ENCODE measurements around the gene PSENEN.

PSENEN gene

DNA sequence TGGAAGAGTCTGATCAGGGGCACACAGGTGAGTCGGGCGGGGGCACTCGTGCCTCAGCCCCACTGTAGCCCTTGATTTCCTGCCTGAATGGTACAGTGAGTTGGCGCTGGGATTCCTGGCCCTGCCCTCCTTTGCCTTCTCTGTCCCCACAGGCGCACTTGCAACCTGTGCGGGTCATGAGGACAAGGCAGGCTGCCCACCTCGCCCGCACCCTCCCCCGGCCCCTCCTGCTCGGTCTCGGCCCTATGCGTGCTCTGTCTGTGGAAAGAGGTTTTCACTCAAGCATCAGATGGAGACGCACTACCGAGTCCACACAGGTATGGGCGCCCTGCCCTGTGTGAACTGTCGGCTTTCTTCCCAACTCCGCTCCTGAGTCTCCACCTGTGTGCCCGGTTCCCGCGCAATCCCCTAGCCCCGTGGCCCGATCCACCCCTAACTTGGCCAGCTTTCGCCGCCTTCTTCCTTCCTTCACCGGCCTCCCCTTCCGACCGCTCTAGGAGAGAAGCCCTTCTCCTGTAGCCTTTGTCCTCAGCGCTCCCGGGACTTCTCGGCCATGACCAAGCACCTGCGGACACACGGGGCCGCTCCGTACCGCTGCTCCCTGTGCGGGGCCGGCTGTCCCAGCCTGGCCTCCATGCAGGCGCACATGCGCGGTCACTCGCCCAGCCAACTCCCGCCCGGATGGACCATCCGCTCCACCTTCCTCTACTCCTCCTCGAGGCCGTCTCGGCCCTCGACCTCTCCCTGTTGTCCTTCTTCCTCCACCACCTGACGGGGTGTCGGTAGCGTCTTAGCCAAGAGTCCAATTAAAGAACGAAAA, 29.3 kb upstream of the PSENEN start (continued):
- TF ChIP-seq, protein P1, sequence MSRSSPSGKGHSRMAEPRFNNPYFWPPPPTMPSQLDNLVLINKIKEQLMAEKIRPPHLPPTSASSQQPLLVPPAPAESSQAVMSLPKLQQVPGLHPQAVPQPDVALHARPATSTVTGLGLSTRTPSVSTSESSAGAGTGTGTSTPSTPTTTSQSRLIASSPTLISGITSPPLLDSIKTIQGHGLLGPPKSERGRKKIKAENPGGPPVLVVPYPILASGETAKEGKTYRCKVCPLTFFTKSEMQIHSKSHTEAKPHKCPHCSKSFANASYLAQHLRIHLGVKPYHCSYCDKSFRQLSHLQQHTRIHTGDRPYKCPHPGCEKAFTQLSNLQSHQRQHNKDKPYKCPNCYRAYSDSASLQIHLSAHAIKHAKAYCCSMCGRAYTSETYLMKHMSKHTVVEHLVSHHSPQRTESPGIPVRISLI (tag by site-specific recombination; IDR thresholded peaks at IDR 0.05), result no peak
- TF ChIP-seq ZNF184 (tag by site-specific recombination; IDR thresholded peaks at IDR 0.05) (no peak), ZNF600 (tag by site-specific recombination; IDR thresholded peaks at IDR 0.05) (peak; percentile 29; the same call in 1 of the 2 replicates), ZXDB (tag by site-specific recombination; IDR thresholded peaks at IDR 0.05) (no peak), ZNF560 (tag by site-specific recombination; IDR thresholded peaks at IDR 0.05; ENCODE audit: borderline replicate concordance) (no peak)
- TF ChIP-seq, protein P2, sequence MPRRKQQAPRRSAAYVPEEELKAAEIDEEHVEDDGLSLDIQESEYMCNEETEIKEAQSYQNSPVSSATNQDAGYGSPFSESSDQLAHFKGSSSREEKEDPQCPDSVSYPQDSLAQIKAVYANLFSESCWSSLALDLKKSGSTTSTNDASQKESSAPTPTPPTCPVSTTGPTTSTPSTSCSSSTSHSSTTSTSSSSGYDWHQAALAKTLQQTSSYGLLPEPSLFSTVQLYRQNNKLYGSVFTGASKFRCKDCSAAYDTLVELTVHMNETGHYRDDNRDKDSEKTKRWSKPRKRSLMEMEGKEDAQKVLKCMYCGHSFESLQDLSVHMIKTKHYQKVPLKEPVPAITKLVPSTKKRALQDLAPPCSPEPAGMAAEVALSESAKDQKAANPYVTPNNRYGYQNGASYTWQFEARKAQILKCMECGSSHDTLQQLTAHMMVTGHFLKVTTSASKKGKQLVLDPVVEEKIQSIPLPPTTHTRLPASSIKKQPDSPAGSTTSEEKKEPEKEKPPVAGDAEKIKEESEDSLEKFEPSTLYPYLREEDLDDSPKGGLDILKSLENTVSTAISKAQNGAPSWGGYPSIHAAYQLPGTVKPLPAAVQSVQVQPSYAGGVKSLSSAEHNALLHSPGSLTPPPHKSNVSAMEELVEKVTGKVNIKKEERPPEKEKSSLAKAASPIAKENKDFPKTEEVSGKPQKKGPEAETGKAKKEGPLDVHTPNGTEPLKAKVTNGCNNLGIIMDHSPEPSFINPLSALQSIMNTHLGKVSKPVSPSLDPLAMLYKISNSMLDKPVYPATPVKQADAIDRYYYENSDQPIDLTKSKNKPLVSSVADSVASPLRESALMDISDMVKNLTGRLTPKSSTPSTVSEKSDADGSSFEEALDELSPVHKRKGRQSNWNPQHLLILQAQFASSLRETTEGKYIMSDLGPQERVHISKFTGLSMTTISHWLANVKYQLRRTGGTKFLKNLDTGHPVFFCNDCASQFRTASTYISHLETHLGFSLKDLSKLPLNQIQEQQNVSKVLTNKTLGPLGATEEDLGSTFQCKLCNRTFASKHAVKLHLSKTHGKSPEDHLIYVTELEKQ (tag by site-specific recombination; IDR thresholded peaks at IDR 0.05; ENCODE audit: borderline replicate concordance), result no peak

DNA sequence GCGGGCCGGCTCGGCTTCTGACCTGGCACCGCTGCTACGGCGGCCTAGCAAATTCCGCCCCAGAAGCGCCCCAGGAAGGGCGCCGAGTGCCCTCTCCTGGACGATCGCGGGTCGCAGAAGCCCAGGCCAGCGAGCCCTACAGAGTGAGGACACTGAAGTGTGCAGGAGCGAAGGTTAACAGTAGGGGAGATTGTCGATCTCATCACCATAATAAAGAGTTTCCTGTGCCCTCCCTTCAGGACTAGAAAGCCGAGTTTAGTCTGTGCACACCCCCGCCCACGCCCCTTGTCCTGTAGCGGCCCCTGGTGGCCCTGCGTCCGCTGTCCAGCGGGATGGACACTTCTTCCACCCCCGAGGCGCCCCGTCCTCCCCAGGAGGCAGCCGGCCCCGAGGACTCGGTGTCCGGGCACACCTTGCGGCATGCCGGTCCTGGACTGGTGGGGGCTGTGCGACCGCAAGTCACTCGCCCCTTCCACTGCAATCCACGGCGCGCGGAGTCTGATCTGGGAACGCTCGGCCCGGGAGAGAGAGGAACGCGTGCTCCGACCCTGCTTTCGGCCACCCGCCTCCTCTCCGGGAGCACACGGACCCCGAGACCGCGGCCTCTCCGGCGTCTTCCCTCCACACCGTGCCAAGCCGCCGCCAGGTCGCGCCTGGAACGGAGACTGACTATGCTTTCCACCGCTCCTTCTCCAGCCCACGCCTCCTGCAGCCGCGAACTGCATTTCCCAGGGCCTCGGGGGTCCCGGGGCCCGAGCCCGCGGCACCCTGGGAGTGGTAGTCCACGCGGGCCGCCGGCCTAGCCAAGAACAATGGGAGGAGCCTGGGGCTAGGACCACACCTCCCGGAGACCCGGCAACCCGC, 28.4 kb upstream of the PSENEN start:
- H3K4me3 ChIP-seq (ENCODE audit: low read depth, low read length), result peak overlapping the region; percentile 44
- H3K9me3 ChIP-seq (ENCODE audit: control insufficient read depth, insufficient read depth, low read depth, low read length), result no peaks in the 10 kb centered on the region
- H3K4me1 ChIP-seq (ENCODE audit: control insufficient read depth, insufficient read depth, low read length), result peaks cover 23% of the 10 kb centered on the region
- peaks cover 26 to 27% of the 10 kb centered on the region in 2 experiments for H3K36me3 ChIP-seq (ENCODE audit: control insufficient read depth in 2 of 2, insufficient read depth in 1 of 2, low read length in 2 of 2)
- peak overlapping the region; percentile 93 for H3K27ac ChIP-seq (ENCODE audit: extremely low read depth, low read depth, low read length)
- ChIA-PET CTCF (interaction anchor here (1.0 to 6.0 kb wide), 2 partner anchors 22 to 29 kb away, joined by 5 to 119 read pairs; partner anchors contain the start of genes PSENEN and U2AF1L4), POLR2A (interaction anchor here (2.3 kb wide), 1 partner anchor 31 kb away, joined by 16 read pairs; the partner anchor contains the start of gene LIN37)
- TF ChIP-seq ZNF10 (tag by site-specific recombination; IDR thresholded peaks at IDR 0.05), result 0 out of 2 replicates have a peak, but pooled peaks have one; percentile 32
- peak; percentile 80; the same call in 1 of the 2 replicates for TF ChIP-seq ZBTB21 (tag by site-specific recombination; IDR thresholded peaks at IDR 0.05)
- peak; percentile 98 for TF ChIP-seq ZEB2 (tag by site-specific recombination; IDR thresholded peaks at IDR 0.05)
- TF ChIP-seq, protein P3, sequence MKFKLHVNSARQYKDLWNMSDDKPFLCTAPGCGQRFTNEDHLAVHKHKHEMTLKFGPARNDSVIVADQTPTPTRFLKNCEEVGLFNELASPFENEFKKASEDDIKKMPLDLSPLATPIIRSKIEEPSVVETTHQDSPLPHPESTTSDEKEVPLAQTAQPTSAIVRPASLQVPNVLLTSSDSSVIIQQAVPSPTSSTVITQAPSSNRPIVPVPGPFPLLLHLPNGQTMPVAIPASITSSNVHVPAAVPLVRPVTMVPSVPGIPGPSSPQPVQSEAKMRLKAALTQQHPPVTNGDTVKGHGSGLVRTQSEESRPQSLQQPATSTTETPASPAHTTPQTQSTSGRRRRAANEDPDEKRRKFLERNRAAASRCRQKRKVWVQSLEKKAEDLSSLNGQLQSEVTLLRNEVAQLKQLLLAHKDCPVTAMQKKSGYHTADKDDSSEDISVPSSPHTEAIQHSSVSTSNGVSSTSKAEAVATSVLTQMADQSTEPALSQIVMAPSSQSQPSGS (tag by site-specific recombination; IDR thresholded peaks at IDR 0.05; ENCODE audit: low read depth), result no peak
- peak; percentile 60 for TF ChIP-seq ZNF366 (tag by site-specific recombination; conservative IDR thresholded peaks at IDR 0.05)
- no peak for TF ChIP-seq ZNF175 (tag by site-specific recombination; IDR thresholded peaks at IDR 0.05)
- TF ChIP-seq ZNF248 (tag by site-specific recombination; IDR thresholded peaks at IDR 0.05), result no peak
- TF ChIP-seq, protein P4, sequence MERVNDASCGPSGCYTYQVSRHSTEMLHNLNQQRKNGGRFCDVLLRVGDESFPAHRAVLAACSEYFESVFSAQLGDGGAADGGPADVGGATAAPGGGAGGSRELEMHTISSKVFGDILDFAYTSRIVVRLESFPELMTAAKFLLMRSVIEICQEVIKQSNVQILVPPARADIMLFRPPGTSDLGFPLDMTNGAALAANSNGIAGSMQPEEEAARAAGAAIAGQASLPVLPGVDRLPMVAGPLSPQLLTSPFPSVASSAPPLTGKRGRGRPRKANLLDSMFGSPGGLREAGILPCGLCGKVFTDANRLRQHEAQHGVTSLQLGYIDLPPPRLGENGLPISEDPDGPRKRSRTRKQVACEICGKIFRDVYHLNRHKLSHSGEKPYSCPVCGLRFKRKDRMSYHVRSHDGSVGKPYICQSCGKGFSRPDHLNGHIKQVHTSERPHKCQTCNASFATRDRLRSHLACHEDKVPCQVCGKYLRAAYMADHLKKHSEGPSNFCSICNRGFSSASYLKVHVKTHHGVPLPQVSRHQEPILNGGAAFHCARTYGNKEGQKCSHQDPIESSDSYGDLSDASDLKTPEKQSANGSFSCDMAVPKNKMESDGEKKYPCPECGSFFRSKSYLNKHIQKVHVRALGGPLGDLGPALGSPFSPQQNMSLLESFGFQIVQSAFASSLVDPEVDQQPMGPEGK (tag by site-specific recombination; IDR thresholded peaks at IDR 0.05), result peak; percentile 96
- no peak for TF ChIP-seq ZNF354C (tag by site-specific recombination; IDR thresholded peaks at IDR 0.05; ENCODE audit: borderline replicate concordance, low read depth)
- no peak for TF ChIP-seq ZNF621 (tag by site-specific recombination; IDR thresholded peaks at IDR 0.05)
- TF ChIP-seq ZFP69B (tag by site-specific recombination; IDR thresholded peaks at IDR 0.05), result peak; percentile 75
- no peak for TF ChIP-seq ZNF585B (tag by site-specific recombination; IDR thresholded peaks at IDR 0.05)
- TF ChIP-seq GLI4 (tag by site-specific recombination; IDR thresholded peaks at IDR 0.05), result no peak
- peak; percentile 96 for TF ChIP-seq KLF16 (tag by site-specific recombination; IDR thresholded peaks at IDR 0.05)
- no peak for TF ChIP-seq ZNF768 (tag by site-specific recombination; IDR thresholded peaks at IDR 0.05)
- TF ChIP-seq OVOL3 (tag by site-specific recombination; IDR thresholded peaks at IDR 0.05), result peak; percentile 40; the same call in 1 of the 2 replicates
- TF ChIP-seq, protein P5, sequence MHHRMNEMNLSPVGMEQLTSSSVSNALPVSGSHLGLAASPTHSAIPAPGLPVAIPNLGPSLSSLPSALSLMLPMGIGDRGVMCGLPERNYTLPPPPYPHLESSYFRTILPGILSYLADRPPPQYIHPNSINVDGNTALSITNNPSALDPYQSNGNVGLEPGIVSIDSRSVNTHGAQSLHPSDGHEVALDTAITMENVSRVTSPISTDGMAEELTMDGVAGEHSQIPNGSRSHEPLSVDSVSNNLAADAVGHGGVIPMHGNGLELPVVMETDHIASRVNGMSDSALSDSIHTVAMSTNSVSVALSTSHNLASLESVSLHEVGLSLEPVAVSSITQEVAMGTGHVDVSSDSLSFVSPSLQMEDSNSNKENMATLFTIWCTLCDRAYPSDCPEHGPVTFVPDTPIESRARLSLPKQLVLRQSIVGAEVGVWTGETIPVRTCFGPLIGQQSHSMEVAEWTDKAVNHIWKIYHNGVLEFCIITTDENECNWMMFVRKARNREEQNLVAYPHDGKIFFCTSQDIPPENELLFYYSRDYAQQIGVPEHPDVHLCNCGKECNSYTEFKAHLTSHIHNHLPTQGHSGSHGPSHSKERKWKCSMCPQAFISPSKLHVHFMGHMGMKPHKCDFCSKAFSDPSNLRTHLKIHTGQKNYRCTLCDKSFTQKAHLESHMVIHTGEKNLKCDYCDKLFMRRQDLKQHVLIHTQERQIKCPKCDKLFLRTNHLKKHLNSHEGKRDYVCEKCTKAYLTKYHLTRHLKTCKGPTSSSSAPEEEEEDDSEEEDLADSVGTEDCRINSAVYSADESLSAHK (tag by site-specific recombination; IDR thresholded peaks at IDR 0.05), result peak; percentile 95
- no peak for TF ChIP-seq ZNF664 (tag by site-specific recombination; IDR thresholded peaks at IDR 0.05)
